GM21737 (cell line): ENCODE results near the gene SPON1.
"Not testable (repeated sequence)": the region's sequence is repeated elsewhere in the genome, so short reads cannot be mapped to it uniquely, and the experiment has no call there.

Experiments used
- ATAC-seq: cut with Tn5 transposase; IDR thresholded peaks from one replicate; pipeline ENCODE4 v1.9.1; 2021; ENCODE audit warnings: mild to moderate bottlenecking, moderate library complexity; ENCODE audit not compliant: unreplicated experiment

Gene SPON1

DNA sequence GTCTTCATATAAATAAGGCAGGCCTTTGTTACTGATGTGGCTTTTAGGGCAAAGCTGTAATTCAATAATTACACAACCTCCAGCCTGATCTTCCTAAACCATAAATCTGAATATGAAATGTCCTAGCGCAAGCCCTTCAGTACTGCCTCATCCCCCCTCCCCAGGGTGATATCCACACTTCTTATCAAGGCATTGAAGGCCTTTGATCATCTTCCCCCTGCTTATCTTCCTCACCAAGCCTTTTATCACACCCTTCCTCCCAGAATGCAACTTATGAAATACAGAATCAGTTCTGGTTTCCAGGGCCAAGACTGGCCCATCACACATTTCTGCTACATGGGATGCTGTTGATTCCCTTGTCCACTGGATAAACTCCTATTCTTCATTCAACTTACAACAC is 12.1 kb downstream of the SPON1 start:
- ATAC-seq: no peak

DNA sequence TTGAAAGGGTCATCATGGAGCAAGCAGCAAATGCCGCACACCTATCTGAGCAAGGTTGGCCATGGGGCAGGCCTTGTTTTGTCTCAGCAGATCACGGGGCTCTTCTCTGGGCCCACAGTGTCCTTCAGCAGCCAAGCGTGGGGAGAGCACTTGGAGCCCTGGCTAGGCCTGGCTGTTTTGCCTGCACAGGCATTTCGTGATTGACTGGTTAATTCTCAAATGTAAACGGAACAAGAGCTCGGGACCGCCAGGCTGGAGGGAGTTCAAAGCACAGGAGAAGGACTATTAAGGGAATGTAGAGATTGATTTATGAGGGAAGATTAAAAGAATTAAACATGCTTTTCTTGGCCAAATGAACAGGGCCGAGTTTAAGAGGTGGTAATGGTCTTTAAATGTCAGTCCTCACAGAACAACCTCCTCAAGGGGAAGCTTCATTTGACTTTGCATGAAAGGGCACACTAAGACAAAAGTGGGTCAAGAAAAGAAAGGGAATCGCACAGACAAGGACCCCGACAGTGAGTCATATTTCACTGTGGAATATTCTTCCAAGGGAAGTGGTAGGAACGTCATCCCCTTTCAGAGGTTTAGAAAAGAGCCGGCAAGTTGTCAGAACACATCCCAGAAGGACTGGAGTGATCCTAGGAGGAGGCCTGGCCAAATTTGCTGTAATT is 20.7 kb downstream of the SPON1 start:
- ATAC-seq: no peak

DNA sequence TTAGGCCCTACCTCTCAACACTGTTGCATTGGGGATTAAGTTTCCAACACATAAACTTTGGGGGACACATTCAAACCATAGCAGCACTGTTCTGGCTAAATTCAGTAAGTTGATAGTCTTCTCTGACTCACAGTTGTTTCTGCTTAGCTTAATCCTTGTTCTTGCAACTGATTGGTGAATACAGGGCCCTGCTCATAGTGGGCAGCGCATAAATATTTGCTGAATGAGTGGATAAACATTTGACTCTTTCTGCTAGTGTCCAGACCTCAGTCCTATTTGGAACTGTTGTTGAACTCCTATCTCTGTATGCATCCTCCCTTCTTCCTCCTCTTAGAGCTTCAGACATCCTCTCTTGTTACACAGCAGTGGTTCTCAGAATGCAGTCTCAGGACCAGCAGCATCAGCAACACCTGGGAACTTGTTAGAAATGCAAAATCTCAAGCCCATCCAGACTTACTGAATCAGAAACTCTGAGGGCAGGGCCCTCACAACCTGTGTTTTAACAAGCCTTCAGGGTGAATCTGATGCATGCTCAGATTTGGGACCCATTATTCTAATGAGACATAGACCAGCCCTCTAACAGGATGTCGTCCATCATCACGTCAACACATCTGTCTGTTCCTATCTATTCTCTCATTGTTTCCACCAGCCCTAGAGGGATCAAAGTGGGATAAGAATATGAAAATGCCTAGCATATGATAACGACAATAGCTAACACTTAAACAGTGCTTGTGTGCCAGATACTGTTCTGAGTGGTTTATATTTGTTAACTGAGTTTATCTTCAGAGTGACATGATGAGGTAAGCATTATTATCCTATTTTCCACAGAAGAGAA is 22.3 kb downstream of the SPON1 start:
- ATAC-seq: no peak

DNA sequence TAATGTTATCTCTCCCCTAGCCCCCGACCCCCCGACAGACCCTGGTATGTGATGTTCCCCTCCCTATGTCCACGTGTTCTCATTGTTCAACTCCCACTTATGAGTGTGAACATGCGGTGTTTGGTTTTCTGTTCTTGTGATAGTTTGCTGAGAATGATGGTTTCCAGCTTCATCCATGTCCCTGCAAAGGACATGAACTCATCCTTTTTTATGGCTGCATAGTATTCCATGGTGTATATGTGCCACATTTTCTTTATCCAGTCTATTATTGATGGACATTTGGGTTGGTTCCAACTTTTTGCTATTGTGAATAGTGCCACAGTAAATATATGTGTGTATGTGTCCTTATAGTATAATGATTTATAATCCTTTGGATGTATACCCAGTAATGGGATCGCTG is 24.2 kb downstream of the SPON1 start:
- not testable (repeated sequence) for ATAC-seq

DNA sequence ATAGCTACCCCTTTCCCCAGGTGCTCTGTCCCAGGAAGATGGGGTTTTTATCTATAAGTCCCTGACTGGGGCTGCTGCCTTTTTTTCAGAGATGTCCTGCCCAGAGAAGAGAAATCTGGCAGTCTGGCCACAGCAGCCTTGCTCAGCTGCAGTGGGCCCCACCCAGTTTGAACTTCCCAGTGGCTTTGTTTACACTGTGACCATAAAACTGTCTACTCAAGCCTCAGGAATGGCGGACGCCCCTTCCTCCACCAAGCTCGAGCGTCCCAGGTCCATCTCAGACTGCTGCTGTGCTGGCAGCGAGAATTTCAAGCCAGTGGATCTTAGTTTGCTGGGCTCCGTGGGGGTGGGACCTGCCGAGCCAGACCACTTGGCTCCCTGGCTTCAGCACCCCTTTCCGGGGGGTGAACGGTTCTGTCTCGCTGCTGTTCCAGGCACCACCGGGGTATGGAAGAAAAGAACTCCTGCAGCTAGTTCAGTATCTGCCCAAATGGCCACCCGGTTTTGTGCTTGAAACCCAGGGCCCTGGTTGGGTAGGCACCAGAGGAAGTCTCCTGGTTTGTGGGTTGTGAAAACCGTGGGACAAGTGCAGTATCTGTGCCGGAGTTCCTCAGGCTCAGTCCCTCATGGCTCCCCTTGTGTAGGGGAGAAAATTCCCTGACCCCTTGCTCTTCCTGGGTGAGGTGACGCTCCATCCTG is 29.8 kb downstream of the SPON1 start:
- not testable (repeated sequence) for ATAC-seq

DNA sequence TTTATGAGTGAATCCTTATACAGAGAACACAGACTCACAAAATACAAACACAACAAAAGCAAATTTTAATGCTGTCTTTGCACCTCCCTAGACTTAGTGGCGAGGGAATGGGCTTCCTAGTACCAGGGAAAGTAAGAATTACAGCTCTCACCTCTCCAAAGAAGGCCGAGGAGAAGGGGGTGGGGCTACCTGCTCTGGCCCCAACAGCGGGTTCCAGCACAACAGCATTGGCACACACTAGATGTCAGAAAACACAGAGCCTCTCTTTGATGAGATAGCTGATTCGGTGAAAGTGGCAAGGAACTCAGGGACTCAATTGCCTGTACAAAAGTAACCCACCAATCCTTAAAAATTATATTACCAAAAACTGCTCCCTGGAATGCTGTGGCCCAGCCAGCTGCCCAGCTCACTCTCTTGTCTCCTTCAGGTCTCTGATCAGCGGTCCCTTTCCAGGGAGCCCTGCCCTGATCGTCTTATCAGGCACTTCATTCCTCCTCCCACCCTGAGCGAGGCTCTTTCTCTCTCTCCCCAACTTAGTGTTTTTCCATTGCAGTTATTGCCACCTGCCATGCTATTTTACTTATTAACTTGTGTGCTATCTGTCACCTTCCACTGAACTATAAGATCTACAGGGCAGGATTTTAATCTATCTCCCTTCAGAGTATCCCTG is 30.7 kb downstream of the SPON1 start:
- no peak for ATAC-seq

DNA sequence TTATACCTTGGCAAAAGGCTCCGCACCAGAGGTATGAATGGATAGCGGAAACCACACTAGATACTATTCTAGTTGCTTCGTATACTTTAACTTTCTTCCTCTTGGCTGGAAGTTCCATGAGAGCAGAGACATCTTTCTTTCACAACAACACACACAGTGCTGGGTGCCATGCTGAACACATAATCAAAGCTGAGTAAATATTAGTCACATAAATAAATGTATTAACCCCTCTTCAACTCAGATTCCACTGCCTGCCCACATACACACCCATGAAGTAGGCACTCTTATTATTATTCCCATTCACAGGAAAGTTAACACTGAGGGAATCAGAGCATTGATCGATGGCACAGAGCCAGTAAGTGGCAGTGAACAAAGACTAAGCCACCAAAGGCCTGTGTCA is 35.4 kb downstream of the SPON1 start:
- no peak for ATAC-seq

DNA sequence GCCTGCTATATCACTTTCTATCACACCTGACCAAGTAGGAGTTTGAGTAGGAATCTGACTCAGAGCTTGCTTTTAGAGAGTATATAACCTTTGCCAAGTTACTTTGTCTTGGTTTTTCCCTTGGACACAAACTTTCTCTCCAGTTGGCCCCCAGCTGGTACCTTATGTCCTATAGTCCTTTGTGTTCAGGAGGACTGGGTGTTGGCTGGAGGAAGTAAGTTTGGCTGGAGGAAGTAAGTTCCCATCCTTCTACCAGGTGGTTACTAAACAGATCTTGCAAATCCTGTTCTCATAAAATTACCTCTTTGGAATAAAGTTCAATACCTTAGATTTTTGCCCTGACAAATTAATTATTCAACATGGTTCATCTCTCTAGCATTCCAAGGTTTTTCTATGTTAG is 37.2 kb downstream of the SPON1 start:
- no peak for ATAC-seq

DNA sequence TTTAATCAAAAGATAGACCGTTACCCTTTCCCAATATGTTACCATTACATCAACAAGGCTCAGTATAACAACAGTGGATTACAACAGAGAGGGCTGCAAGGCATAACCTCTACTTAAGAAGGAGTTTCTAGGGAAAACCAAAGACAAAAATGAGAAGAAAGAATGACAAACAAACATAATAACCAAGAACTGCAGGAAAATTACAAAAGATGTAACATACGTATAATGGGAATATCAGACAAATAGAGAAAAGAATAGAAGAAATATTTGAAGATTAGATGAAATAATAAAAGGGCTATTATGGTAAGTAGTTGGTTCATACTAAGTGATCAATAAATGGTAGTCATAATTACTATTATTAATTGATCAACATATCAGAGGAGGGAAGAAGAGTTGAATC is 39.1 kb downstream of the SPON1 start:
- no peak for ATAC-seq

DNA sequence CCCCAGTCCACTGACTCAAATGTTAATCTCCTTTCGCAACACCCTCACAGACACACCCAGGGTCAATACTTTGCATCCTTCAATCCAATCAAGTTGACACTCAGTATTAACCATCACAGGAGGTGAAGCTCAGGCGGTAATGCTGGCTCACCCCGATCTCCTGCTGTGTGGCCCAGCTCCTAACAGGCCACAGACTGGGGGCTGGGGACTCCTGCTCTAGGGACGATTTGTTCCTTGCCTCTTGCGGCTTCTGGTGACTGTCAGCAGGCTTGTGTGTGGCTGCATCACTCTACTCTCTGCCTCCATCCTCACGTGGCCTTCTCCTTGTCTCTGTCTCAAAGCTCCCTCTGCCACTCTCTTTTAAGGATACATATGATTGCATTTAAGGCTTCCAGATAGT is 45.0 kb downstream of the SPON1 start:
- ATAC-seq: no peak

DNA sequence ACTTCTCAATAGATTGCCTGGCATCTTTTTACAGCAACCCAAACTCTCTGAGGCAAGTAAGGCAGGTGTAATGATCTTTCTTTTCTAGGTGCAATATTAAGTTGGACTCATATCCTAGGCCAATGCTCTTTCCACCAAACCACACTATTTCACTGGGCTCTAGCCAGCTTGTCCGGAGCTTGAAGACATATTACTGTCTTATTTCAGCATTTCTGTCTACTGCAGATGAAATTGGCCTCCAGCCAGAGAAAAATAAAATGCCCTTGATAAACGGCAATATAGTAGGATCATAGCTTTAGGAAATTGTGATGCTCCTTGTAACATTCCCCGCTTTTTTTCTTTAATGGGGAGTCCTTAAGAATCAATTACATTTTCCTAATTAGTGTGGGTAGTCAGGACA is 48.1 kb downstream of the SPON1 start:
- no peak for ATAC-seq

DNA sequence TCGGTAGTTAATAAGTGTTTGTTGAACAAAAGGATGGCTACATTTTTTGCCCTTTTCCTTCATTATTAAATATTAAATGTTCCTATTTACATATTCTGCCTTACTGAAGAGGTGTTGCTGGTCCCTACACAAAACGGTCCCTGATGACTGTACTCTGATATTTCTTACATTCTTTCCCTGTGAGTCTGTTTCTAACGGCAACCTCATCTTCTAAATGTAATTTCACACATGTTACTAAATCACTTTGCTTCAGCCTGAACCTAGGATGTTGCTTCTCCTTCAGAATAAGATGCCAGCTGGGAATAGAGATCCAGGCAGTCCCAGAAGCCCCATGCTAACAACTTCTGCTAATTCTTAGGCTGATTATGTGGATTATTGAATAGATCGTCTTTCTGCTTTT is 50.3 kb downstream of the SPON1 start:
- ATAC-seq: no peak

DNA sequence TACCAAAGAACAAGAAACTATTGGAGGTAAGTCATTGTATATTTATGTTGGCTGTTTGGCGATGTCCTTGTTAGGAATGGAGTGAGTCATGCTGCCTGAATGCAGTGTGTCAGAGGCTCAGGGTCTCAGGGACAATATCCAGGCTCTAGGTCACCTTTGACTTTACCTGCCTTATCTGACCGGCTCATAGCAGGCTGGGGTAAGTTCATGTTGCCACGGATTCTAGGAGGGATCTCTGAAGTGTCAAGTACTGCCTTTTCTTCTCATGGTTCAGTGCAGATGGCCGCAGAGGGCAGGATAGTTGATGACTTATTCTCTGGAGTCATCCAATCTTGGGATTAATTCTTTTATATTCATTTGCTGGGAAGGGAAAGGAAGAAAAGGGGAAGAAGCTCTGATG is 53.2 kb downstream of the SPON1 start:
- ATAC-seq: no peak

DNA sequence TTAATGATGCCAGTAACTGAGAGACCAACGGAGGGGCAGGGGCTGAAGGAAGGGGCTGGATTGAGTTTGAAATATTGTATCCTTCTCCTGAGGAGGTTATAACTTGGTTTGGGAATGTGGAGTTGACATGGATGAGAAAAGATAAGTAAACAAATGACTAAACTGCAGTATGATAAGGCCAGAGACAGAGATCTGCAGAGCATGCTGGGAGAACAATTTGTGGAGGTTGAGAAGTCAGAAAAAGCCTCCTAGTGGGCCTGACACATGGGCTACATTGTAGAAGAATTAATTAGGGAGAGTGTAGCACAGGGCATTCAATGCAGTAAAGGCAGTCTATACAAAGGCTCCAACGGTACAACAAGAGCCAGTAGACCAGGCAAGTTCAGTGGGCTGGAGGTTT is 55.9 kb downstream of the SPON1 start:
- no peak for ATAC-seq

DNA sequence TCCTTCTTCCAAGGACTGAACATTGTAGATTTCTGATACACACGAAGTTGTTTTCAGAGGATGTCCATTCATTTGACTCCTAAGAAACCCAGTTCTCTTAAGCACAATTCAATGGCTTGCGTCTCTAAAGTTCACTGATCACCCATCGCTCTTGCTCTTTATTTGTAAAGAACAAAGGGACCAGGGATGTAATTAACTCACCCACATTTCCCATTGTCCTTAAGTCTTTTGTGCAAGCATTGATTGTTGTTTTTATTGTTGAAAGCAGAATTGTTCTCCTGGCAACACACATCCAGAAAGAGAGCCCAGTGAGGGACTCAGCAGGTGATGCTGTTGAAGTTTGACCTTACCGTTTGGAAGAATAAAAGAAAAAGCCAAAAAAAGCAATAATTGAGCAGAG is 59.2 kb downstream of the SPON1 start:
- no peak for ATAC-seq

DNA sequence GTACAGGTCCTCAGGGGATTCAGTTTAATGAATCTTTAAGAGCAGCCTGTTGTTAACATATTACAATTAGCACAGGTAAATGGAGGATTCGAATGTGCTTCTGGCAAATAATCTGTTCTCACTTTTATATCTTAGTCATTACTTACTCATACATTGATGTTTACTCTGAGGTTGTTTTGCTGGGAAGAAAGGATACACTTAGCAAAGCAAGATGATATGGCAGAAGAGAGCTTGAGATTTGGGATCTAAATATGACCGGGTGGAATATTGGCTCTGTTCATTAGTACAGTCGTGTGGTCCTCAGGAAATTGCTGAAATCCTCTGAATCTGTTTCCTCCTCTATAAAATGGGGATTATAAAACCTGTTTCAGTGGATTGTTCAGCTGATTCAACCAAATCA is 59.7 kb downstream of the SPON1 start:
- no peak for ATAC-seq

DNA sequence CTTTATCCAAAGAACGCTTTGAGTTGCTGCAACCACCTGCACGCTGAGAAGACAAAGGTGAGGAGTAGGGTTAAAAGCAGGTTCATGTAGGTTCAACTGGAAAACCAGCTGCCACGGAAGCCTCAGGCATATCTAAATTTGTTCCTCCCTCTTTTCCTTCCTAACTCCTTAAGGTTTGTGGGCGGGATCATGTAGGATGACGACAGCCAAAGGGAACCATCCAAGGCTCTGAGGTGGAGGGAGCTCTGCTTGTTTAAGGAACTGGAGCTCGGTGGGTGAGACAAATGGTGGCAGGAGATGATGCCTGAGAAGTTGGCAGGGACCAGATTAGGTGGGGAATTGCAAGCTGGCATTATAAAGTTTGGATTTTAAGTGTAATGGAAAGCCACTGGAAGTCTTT is 60.3 kb downstream of the SPON1 start:
- ATAC-seq: no peak

DNA sequence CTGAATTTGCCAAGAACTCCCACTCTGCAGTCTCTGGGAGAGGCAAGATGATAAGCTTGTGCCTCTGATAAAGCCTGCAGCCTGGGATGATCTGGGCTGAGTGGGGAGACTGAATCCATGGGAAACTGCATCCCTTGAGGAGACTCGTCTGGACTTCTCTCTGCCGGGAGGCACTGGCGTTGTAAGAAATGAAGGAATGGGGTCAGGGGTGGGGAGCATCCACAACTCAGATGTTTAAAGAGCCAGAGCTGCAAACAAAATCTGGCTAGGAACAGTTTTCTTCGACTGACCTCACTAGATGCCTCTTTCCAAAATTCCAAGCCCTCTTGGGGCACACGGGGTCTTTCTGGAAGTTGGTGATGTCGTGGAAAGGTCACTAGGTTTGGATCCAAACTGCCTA is 64.4 kb downstream of the SPON1 start:
- ATAC-seq: no peak

DNA sequence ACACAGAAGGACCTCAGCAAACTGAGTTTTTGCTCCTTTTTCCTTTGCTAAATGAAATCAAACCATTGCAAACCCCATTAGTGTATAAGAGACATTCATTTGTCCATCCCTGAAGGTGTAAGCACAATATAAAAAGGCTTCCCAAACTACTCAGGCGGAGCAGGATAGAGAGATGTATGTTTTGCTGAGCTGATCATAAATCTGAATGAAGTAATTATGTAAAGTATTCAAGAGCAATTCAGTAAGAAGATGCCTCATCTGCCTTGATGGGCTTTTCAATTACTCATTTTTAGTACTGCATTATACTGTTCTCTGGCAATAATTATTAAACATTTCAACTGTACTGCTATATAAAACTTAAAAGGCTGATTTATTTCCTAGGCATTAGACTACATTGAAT is 65.0 kb downstream of the SPON1 start:
- ATAC-seq: no peak

DNA sequence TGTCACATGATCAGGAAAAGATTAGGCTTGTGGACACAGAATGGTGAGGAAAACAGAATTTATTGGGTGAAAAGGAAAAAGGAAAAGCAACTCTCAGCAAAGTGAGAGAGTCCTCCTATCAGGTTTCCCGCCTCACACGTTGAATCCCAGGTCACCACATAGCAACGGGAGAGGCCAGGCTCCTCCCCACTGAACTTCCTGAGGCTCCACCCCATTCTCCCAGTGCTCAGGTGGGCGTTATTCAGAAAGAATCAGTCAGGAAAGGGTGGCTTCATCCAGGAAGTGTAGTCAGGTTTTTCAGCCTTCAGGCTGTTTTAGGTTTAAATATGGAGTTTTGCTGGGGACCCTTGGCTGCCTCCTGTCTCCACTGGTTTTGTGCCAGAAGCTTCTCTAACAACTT is 66.9 kb downstream of the SPON1 start:
- ATAC-seq: no peak
